Stomach (tissue), 9 donors: Measurements from ENCODE around the gene A4GALT. TPM values are rescaled to one million over a fixed set of nuclear protein-coding genes. Genes with fewer than 3 reads are reported as not detected.
"Not testable (repeated sequence)": the region's sequence is repeated elsewhere in the genome, so short reads cannot be mapped to it uniquely, and the experiment has no call there.

ENCODE experiments used
- DNase-seq, 2 donors: peaks; one replicate each; pipeline versions ENCODE4 v3.0.0 to v3.0.0-alpha.2; 2013 to 2019
- H3K27ac ChIP-seq, 5 donors: fragments of 200-600 bp in 4 of 5; sonication (generic) in 4 of 5; one replicate each; pipeline ENCODE4 v1.5.1; 2013 to 2019; ENCODE audit warnings: mild to moderate bottlenecking in 1 of 5, moderate library complexity in 1 of 5
- H3K27me3 ChIP-seq, 3 donors: fragments of 200-600 bp; sonication (generic); one replicate each; pipeline ENCODE4 v1.5.1; 2017 to 2019; ENCODE audit warnings: mixed run types in 1 of 3
- H3K36me3 ChIP-seq, 4 donors: fragments of 200-600 bp; sonication (generic); 1 replicate in 3 of 4; 2 replicates in 1 of 4; pipeline ENCODE4 v1.5.1; 2016 to 2019
- H3K4me1 ChIP-seq, 4 donors: fragments of 200-600 bp; sonication (generic); one replicate each; pipeline ENCODE4 v1.5.1; 2016 to 2019
- H3K4me3 ChIP-seq, 4 donors: fragments of 200-600 bp; sonication (generic) in 3 of 4; one replicate each; pipeline ENCODE4 v1.5.1; 2016 to 2019; ENCODE audit warnings: mild to moderate bottlenecking in 1 of 4
- H3K9me3 ChIP-seq, 4 donors: fragments of 200-600 bp; sonication (generic); one replicate each; pipeline ENCODE4 v1.5.1; 2016 to 2019
- EP300 ChIP-seq: sonication (generic); formaldehyde crosslinking; IDR thresholded peaks from one replicate; pipeline ENCODE4 v1.6.1; 2017; ENCODE audit warnings: antibody characterized with exemption
- POLR2A ChIP-seq, 4 donors: fragments of 450-650 bp; IDR thresholded peaks; one replicate each; pipeline ENCODE4 v1.6.1; 2016; ENCODE audit warnings: antibody characterized with exemption in 4 of 4, control low read depth in 2 of 4, mild to moderate bottlenecking in 1 of 4, moderate library complexity in 1 of 4
- POLR2AphosphoS5 ChIP-seq, 3 donors: sonication (generic); formaldehyde crosslinking; IDR thresholded peaks; one replicate each; pipeline ENCODE4 v1.6.1; 2016; ENCODE audit warnings: antibody characterized with exemption in 3 of 3
- WGBS, 5 donors: extraction: QIAGEN DNeasy Blood & Tissue Kit in 3 of 5; methylation state at CpG; one replicate each; pipeline versions ENCODE4 v1.1.5 to v1.1.7; 2013 to 2018; 5-methylcytosine and 5-hydroxymethylcytosine counted together
- intact Hi-C: fragments of 100-400 bp; cut with DNase I; formaldehyde crosslinking; loops from one replicate; pipeline ENCODE4 v1.15.1; 2023; ENCODE audit warnings: low total_unique reads
- polyA plus RNA-seq, 3 donors: library from polyadenylated mRNA; stranded (reverse); fragments of 200-250 nt; gene quantifications; one replicate each; pipeline ENCODE4 v1.2.3, GENCODE V29; 2013
- total RNA-seq, 5 donors: library from RNA; depleted of rRNA; stranded (reverse); fragments of >200 nt; gene quantifications; one replicate each; pipeline versions ENCODE4 v1.1.0 to v1.2.3, GENCODE V29; 2014 to 2016
- TF ChIP-seq, protein P1 (sequence below), 7 experiments: fragments of 450-650 bp in 4 of 7; fragments of 200-600 bp in 3 of 7; sonication (generic) in 3 of 7; IDR thresholded peaks; one replicate each; pipeline ENCODE4 v1.5.1; 2016 to 2019; ENCODE audit warnings: antibody characterized with exemption in 7 of 7, control low read depth in 2 of 7, mild to moderate bottlenecking in 1 of 7
- donor health status: healthy with polysubstance abuse.
- donor health status: Bipolar disorder and iron deficiency.
- donor health status: healthy.

The A4GALT gene
- total and polyA plus RNA-seq, 8 donors: 3.2 to 59.4 (median 17.6) TPM

DNA sequence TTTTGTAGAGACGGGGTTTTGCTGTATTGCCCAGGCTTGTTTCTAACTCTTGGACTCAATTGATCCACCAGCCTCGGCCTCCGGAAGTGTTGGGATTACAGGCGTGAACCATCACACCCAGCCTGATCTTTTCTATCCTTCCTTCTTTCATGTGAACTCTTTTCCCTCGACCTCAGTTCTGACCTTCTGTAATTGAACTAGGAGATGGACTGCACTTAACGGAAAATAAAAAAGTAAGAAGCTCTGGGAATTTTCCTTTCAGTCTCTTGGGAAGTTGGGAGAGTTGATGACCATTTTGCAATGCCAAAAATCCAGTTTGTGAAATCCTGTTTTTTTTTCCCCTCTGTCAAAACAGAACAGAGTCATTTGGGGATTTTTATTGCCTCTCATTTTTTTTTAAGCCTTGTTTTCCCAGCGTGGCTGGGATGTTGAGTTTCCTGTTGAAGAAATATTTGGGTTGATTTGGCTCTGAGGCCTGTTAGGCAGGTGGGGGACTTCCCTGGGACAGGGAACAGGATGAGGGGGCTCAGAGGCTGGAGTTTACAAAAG lies 44.5 kb downstream of the A4GALT start:
- WGBS, 5 donors: 43 to 66% (median 59%) methylated on average over 7 of the region's 7 CpGs

DNA sequence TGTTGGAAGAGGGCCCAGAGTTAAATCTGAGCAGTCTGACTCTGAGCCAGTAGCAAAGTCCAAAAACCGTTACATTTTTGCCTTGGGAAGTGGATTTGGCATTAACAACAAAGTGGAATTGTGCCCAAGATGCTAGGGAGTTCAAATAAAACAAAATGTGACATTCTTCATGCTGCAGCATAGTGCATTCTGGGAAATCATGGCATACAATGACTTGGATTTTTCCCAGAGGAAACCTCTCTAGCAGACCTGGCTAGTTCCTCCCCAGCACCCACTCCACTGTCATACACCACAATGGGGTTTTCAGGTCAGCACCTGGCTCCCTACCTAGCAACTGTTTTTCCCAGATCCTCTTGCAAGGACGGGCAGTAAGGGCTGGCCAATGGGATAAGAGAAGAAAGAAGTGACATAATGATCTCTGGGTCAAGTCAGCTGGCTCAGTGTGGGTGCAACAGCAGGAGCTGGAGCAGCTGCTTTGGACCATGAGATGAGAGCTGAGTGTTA lies 46.7 kb downstream of the A4GALT start:
- H3K36me3 ChIP-seq: no peaks in the 10 kb centered on the region
- DNase-seq: no peak
- peaks cover 0 to 7% (median 3%) of the 10 kb centered on the region in 4 donors for H3K9me3 ChIP-seq
- TF ChIP-seq POLR2AphosphoS5 (IDR thresholded peaks at IDR 0.05) (peak in 1 of 3 donors; percentile 9), EP300 (no peak)
- TF ChIP-seq, protein P1, sequence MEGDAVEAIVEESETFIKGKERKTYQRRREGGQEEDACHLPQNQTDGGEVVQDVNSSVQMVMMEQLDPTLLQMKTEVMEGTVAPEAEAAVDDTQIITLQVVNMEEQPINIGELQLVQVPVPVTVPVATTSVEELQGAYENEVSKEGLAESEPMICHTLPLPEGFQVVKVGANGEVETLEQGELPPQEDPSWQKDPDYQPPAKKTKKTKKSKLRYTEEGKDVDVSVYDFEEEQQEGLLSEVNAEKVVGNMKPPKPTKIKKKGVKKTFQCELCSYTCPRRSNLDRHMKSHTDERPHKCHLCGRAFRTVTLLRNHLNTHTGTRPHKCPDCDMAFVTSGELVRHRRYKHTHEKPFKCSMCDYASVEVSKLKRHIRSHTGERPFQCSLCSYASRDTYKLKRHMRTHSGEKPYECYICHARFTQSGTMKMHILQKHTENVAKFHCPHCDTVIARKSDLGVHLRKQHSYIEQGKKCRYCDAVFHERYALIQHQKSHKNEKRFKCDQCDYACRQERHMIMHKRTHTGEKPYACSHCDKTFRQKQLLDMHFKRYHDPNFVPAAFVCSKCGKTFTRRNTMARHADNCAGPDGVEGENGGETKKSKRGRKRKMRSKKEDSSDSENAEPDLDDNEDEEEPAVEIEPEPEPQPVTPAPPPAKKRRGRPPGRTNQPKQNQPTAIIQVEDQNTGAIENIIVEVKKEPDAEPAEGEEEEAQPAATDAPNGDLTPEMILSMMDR (IDR thresholded peaks at IDR 0.05): no peak
- peaks cover 0 to 29% (median 18%) of the 10 kb centered on the region in 4 donors for H3K4me1 ChIP-seq
- H3K4me3 ChIP-seq: no peak overlapping the region
- H3K27ac ChIP-seq: peak overlapping the region in 2 of 5 donors; percentile 46 to 59
- WGBS, 5 donors: 12 to 24% (median 17%) methylated on average over 2 of the region's 2 CpGs
- intact Hi-C loops: no loop called here
- H3K27me3 ChIP-seq: no peaks in the 10 kb centered on the region

More for the DNA sequence above, 44.5 kb downstream of the A4GALT start:
- peaks cover 3 to 29% (median 18%) of the 10 kb centered on the region in 4 donors for H3K4me1 ChIP-seq
- no peaks in the 10 kb centered on the region for H3K27me3 ChIP-seq
- peaks cover 0 to 8% (median 3%) of the 10 kb centered on the region in 4 donors for H3K9me3 ChIP-seq
- H3K4me3 ChIP-seq: no peak overlapping the region
- no peaks in the 10 kb centered on the region for H3K36me3 ChIP-seq
- DNase-seq: peak in 1 of 2 donors; percentile 42
- peak overlapping the region; percentile 52 to 86 (median 81) for H3K27ac ChIP-seq
- TF ChIP-seq POLR2AphosphoS5 (IDR thresholded peaks at IDR 0.05) (no peak), EP300 (no peak), POLR2A (IDR thresholded peaks at IDR 0.05) (no peak)
- TF ChIP-seq, protein P1 (IDR thresholded peaks at IDR 0.05): no peak
- intact Hi-C loops: no loop called here

GRCh38 chr22:42673071-42673470 lies 47.6 kb downstream of the A4GALT start:
- intact Hi-C loops, DNase-seq: not testable (repeated sequence)
- WGBS, 5 donors: 94 to 98% (median 96%) methylated on average over 13 of the region's 13 CpGs

GRCh38 chr22:42670921-42671709 lies 49.6 kb downstream of the A4GALT start:
- no peak for TF ChIP-seq POLR2A (IDR thresholded peaks at IDR 0.05)
- TF ChIP-seq, protein P1 (IDR thresholded peaks at IDR 0.05): no peak
- TF ChIP-seq EP300: no peak
- peak in 1 of 3 donors; percentile 27 for TF ChIP-seq POLR2AphosphoS5 (IDR thresholded peaks at IDR 0.05)
- Histone ChIP-seq H3K4me3 (no peak overlapping the region), H3K27me3 (no peaks in the 10 kb centered on the region), H3K9me3 (no peaks in the 10 kb centered on the region), H3K36me3 (no peaks in the 10 kb centered on the region), H3K4me1 (peaks cover 0 to 19% (median 10%) of the 10 kb centered on the region in 4 donors), H3K27ac (peak overlapping the region in 3 of 5 donors; percentile 10 to 46 (median 43))
- intact Hi-C loops: no loop called here
- WGBS, 5 donors: 63 to 66% (median 65%) methylated on average over 19 of the region's 19 CpGs
- DNase-seq: no peak

More at GRCh38 chr22:42673071-42673470, 47.6 kb downstream of the A4GALT start:
- not testable (repeated sequence) for H3K36me3 ChIP-seq, H3K27me3 ChIP-seq, H3K4me3 ChIP-seq, H3K9me3 ChIP-seq
- H3K27ac ChIP-seq: peak overlapping the region in 1 of 5 donors; percentile 59
- peaks cover 0 to 29% (median 18%) of the 10 kb centered on the region in 4 donors for H3K4me1 ChIP-seq
